Mesodermal cell (in vitro differentiated cells): Measurements from ENCODE around the gene ZSCAN30.

ENCODE experiments used
- H3K27ac ChIP-seq: 2 replicates; pipeline ENCODE4 v1.7.0; 2013; ENCODE audit warnings: mild to moderate bottlenecking, low read depth, low read length, moderate library complexity; ENCODE audit not compliant: severe bottlenecking
- H3K36me3 ChIP-seq: 2 replicates; pipeline ENCODE4 v1.7.1; 2013; ENCODE audit warnings: mild to moderate bottlenecking, low read length, moderate library complexity; ENCODE audit not compliant: control insufficient read depth, insufficient read depth
- H3K4me1 ChIP-seq: one replicate; pipeline ENCODE4 v1.7.1; 2013; ENCODE audit warnings: mild to moderate bottlenecking, low read length; ENCODE audit not compliant: insufficient read depth, control insufficient read depth, poor library complexity, severe bottlenecking
- H3K4me3 ChIP-seq: 2 replicates; pipeline ENCODE4 v1.7.0; 2013; ENCODE audit warnings: low read length, control low read depth, mild to moderate bottlenecking; ENCODE audit not compliant: insufficient read depth, poor library complexity, severe bottlenecking; ENCODE audit errors: extremely low read depth
- H3K9me3 ChIP-seq: 2 replicates; pipeline ENCODE4 v1.7.1; 2013; ENCODE audit warnings: mild to moderate bottlenecking, low read length, moderate library complexity; ENCODE audit not compliant: control insufficient read depth
- WGBS, 2 experiments: methylation state at CpG; one replicate each; pipeline ENCODE4 v1.1.5; 2013; ENCODE audit warnings: missing lambda C conversion rate in 2 of 2; ENCODE audit not compliant: insufficient coverage in 2 of 2; 5-methylcytosine and 5-hydroxymethylcytosine counted together

Gene ZSCAN30

DNA sequence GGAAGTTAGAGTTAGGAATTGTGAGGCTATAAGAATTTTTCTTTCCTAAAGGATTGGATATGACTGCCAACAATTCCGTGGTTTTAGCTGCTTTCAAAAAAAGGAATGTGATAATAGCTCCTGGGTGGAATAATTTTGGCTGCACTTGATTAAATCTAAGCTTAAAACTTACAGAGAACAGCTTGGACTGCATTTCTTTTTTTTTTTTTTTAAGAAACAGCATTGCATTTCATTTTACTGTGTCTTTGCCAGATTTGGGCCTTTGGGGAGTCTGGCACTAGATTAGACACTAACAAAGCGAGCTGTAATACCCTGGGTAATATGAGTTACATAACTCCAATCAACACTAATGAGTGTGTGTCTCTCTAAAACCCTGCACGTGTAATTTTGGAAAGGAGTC is 87.0 kb downstream of the ZSCAN30 start:
- no peaks in the 10 kb centered on the region for H3K4me1 ChIP-seq
- peaks cover 8% of the 10 kb centered on the region for H3K9me3 ChIP-seq
- H3K27ac ChIP-seq: no peak overlapping the region
- no peaks in the 10 kb centered on the region for H3K36me3 ChIP-seq
- H3K4me3 ChIP-seq: no peak overlapping the region
- WGBS, 2 experiments: 93 to 100% methylated on average over 3 of the region's 3 CpGs

DNA sequence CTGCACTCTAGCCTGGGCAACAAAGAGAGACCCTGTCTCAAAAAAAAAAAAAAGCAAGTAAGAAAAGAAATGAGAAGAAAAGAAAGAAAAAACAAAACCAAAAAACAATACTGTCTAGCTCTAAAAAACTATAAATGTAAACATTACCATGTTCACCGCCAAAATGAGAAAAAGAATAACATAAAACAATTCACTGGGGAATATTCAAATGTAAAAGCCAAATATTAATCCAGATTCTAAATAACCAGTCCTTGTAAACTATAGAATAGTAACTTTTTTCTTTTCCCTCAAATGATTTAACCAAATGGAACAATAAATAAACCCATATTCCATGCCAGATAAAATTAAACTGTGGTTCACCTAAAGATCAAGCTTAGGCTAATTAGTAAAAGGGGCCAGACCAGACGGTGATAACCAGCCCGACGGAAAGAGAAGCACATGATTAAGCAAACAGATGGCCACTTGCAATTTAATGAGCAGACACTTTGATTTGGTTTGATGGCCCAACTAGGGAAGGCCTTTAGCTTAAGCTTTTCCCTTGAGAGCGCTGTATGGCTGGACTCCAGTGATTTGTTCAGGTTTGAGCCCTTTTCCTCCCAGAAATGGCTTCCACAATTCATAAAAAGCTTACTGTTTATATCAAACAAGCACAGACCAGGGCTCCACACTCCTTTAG is 88.6 kb downstream of the ZSCAN30 start:
- WGBS, 2 experiments: 85 to 98% methylated on average over 4 to 5 of the region's 5 CpGs
- H3K27ac ChIP-seq: no peak overlapping the region
- peaks cover 8% of the 10 kb centered on the region for H3K9me3 ChIP-seq
- no peak overlapping the region for H3K4me3 ChIP-seq
- no peaks in the 10 kb centered on the region for H3K36me3 ChIP-seq
- no peaks in the 10 kb centered on the region for H3K4me1 ChIP-seq
